B cell (primary cell): ENCODE data around the gene IGF2BP3.
A peak's percentile ranks its signal among the peaks of the same experiment; 100 is the strongest.

Source experiments
- CTCF ChIP-seq: fragments of 200-600 bp; IDR thresholded peaks from one replicate; pipeline ENCODE4 v1.8.0; 2022; ENCODE audit warnings: antibody characterized with exemption, mild to moderate bottlenecking
- EZH2 ChIP-seq: IDR thresholded peaks from 2 replicates; pipeline ENCODE4 v1.6.1; 2012; ENCODE audit warnings: borderline replicate concordance, low read depth, mild to moderate bottlenecking, moderate library complexity, low read length; ENCODE audit not compliant: insufficient read depth, poor library complexity, severe bottlenecking

GRCh38 chr7:23469150-23469960, 936 bp downstream of the IGF2BP3 start:
- TF ChIP-seq CTCF: peak; percentile 26
- peak; percentile 93 for TF ChIP-seq EZH2
